OCI-M2 (cell line): ENCODE data around the gene SYNGR4.

Experiments
- DNase-seq: peaks from one replicate; lab custom pipeline; 2025; ENCODE audit not compliant: unreplicated experiment; lab: John Stamatoyannopoulos, UW

SYNGR4 gene

GRCh38 chr19:48396016-48396823 lies 32.1 kb downstream of the SYNGR4 start:
- DNase-seq, result no peak

DNA sequence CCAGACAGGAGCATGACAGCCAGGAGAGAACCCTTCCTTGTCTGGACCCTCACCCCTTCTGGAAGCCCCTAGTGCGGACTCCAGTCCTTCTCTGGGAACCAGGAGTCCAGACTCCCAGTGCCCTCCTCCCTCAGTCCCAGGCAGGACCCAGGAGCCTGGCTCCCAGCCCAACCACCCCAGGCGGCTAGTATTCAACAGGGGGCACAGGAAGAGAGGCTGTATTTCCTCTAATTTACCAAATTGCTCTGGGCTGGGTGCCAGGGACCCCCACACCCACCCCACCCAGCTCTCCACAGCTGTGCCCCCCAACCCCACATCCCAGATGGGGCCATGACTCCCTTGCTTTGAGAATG lies 32.6 kb downstream of the SYNGR4 start:
- DNase-seq, result no peak

GRCh38 chr19:48397263-48398101 lies 33.3 kb downstream of the SYNGR4 start:
- no peak for DNase-seq

DNA sequence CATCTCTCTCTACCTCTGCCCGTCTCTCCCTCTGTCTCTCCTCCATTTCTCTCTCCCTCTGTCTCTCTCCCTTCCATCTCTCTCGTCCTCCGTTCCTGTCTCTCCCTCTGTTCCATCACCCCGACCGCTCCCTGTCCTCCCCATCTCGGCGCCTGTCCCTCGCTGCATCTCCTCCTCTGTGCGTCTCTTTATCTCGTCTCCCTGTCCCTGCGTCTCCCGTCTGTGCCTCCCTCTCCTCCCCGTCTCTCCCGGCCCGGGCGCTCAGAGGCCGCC lies 33.9 kb downstream of the SYNGR4 start:
- no peak for DNase-seq

DNA sequence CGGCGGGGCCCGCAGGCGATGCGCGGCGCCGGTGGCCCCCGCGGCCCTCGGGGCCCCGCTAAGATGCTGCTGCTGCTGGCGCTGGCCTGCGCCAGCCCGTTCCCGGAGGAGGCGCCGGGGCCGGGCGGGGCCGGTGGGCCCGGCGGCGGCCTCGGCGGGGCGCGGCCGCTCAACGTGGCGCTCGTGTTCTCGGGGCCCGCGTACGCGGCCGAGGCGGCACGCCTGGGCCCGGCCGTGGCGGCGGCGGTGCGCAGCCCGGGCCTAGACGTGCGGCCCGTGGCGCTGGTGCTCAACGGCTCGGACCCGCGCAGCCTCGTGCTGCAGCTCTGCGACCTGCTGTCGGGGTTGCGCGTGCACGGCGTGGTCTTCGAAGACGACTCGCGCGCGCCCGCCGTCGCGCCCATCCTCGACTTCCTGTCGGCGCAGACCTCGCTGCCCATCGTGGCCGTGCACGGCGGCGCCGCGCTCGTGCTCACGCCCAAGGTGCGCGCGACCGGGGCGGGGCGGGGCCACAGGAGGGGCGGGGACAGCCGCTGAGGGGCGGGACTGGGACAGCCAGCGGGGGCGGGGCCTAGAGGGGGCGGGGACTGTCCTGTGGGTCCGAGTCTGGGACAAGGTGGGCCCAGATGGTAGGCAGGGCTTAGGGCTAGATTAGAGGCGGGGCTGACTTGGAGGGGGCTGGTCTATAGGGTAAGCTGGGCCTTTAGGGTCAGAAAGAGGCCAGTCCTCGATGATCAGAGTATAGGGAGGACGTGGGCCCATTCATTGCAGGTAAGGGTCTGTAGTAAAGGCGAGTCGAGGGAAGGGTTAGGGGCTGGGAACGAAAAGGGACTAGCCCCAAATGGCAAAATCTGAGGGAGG lies 34.4 kb downstream of the SYNGR4 start:
- peak; percentile 89 for DNase-seq

DNA sequence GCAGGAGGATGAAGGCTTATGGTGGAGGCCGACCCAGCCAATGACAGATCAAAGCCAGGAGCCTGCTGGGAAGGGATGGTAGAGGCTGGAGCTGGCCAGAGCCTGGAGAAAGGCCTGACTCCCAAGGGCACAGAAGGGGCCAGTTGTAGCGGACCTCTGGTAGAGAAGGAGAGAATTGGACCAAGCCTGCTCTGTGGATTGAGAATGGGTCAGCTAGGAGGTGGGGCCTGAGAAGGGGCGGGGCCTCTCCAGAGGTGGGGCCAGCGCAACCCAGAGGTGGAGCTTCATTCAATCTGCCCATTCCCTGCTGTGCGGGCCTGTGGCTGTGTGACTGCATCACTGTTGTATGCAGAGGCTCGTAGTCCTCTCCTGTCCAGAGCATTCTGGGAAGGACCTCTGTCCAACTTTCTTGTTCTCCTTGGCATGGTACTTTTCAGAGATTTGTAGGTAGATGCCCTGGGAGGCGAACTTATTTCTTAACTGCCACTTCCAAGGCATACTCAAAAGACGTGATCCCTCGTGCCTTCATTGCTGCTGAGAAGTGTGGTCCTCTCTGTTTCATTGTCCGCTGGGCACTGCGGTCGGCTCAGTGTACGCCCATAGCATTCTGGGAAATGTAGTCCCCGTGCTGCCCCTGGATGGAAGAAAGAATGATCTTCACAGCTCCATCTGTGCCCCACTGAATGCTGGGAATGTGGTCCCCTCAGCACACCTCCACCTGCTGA lies 36.0 kb downstream of the SYNGR4 start:
- no peak for DNase-seq

DNA sequence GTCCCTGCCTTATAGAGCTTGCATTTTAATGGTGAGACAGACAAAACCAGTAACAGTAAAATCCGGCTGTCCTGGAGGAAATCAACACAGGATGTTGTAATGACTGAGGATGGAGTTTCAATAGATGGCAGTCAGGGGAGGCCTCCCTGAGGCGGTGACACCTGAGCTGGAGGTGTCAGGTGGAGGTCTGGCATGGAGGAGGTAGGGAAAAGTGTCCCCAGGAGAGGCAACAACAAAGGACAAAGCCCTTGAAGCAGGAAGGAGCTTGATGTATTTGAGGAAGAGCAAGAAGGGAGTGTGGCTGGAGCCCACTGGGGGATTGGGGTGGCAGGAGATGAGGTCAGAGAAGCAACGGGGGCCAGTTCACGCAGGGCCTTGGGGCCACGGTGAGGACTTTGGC lies 37.1 kb downstream of the SYNGR4 start:
- no peak for DNase-seq

GRCh38 chr19:48403606-48404005 lies 39.4 kb downstream of the SYNGR4 start:
- DNase-seq, result no peak

- no peak for DNase-seq
Observed at GRCh38 chr19:48405010-48405659, 41.0 kb downstream of the SYNGR4 start.

DNA sequence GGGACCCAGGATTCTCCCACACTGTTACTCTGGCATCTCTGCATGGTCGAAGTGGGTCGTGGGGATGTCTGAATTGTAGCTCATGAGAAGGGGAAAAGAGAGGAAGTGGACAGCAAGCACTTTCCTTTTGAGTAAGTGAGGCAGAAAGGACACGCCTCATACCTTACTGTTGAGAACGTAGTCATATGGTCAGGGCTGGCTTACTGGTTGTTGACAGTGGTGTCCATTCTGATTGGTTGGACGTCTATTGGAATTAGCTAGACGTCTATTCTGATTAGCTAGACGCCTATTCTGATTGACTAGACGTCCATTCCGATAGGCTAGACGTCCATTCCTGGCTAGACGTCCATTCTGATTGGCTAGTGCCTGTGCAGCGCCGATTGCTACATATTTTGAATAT lies 41.7 kb downstream of the SYNGR4 start:
- no peak for DNase-seq

DNA sequence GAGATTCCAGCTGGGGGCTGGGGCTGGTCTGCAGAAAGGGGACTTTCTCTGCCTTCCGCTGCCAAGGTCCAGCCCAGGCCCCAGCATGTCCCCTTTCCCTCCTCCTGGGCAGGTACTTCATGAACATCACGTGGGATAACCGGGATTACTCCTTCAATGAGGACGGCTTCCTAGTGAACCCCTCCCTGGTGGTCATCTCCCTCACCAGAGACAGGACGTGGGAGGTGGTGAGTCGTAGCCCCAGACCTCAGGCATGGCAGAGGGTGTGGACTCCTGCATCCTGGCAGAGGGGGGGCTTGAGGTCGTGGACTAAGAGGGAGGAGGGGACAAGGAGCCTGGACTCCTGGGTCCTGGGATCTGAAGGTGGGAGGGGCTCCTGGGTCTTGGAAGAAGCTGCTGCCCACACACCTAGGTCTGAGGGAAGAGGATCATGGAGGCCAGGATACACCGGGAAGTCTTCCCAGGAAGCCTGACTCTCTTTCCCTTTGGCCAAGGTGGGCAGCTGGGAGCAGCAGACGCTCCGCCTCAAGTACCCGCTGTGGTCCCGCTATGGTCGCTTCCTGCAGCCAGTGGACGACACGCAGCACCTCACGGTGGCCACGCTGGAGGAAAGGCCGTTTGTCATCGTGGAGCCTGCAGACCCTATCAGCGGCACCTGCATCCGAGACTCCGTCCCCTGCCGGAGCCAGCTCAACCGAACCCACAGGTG lies 49.9 kb downstream of the SYNGR4 start:
- DNase-seq, result no peak

DNA sequence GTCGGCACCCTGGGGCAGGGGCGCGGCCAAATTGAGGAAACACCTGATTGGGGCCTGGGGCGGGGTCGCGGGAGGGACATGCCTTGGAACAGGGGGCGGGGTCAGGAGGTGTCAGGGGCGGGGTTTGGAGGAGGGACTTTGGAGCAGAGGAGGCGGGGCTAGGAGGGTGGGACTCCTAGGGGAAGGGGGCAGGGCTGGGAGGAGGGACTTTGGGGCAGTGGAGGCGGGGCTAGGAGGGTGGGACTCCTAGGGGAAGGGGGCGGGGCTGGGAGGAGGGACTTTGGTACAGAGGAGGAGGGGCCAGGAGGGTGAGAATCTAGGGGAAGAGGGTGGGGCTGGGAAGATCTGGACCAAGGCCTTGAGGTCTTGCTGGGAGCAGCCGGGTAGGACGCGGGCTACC lies 51.2 kb downstream of the SYNGR4 start:
- DNase-seq, result no peak

DNA sequence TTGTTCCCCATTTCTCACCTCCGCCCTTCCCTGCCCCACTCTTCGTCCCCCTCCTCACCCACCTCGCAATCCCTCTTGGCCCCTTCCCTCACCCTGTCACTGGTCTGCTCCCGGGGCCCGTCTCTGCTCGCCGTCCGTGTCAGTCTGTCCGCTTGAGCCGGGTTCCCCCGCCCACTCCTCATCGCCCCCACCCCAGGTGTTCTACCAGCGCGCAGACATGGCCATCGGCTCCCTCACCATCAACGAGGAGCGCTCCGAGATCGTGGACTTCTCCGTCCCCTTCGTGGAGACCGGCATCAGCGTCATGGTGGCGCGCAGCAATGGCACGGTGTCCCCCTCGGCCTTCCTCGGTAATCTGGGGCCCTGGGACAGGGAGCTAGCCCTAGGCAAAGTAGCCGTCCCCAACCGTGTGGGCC lies 51.6 kb downstream of the SYNGR4 start:
- no peak for DNase-seq

GRCh38 chr19:48417421-48417820 lies 53.3 kb downstream of the SYNGR4 start:
- no peak for DNase-seq

DNA sequence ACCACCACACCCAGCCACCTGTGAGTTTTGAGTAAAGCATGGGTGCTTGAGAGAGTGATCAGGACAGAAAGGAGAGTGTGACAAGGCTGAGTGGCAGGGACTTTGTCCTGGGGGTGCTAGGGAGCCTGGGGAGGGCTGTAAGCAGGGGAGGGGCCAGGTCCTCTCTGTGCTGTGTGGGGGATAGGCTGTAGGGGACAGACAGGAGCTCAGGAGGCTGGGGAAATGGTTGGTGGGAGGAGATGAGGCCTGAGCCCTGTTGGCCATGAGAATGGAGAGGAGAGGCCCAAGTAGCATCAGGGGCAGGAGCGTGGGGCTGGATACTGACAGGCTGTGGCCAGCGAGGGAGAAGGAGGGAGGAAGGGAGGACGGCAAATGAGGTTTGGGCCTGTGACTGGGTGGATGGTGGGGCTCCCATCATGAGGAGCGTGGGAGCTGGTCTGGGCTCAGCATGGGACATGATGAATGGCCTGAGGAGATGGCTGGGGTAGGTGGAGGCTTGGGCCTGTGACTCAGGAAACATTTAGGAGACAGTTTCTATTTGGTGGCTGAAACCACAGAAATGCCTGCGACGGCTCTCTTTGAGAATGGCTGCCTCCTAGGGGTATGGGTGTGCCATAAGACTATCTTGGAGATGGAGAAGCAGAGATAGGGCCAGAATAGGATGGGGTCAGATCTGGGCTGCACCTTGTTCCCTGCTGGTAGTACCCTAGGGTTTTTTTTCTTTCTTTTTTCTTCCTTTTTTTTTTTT lies 54.3 kb downstream of the SYNGR4 start:
- no peak for DNase-seq

DNA sequence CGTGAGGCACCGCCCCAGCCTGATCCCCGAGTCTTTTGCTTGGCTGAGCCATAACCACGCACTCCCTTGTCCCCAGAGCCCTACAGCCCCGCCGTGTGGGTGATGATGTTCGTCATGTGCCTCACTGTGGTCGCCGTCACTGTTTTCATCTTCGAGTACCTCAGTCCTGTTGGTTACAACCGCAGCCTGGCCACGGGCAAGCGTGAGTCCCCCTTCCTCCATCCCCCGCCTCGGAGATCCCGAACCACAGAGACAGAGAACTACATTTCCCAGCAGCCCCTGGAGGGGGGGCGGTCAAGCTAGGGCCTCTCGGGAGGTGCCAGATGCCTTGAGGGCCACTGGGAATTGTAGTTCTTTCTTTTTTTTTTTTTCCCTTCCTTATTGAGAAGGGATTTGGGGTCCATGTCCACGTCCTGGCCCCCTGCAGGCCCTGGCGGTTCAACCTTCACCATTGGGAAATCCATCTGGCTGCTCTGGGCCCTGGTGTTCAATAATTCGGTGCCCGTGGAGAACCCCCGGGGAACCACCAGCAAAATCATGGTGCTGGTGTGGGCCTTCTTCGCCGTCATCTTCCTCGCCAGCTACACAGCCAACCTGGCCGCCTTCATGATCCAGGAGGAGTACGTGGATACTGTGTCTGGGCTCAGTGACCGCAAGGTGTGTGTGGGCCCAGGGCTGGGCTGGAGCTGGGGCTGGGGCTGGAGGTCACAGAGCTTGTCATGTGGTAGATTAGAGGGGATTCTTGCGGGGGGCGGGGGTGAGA lies 55.2 kb downstream of the SYNGR4 start:
- DNase-seq, result no peak

DNA sequence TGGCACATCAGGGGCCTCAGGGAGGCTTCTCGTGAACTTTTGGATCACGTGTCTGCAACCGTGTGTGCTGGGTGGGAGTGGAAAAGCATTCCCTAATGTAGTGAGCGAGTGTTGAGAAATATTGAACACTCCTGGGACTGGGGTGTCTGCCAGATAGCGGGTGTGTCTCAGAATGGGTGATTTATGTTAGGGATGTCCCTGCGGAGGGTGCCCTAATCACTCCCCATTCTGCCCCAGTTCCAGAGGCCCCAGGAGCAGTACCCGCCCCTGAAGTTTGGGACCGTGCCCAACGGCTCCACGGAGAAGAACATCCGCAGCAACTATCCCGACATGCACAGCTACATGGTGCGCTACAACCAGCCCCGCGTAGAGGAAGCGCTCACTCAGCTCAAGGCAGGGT lies 57.4 kb downstream of the SYNGR4 start:
- no peak for DNase-seq

- DNase-seq, result no peak
Observed at GRCh38 chr19:48424694-48425219, 60.6 kb downstream of the SYNGR4 start.
